HEK293 (cell line): ENCODE measurements around the gene SLFN12L.

Experiments used
- CTCF ChIA-PET: fragments of 350-600 bp; formaldehyde crosslinking; extraction: SDS; loops from one replicate; lab custom pipeline; 2021; ENCODE audit warnings: antibody characterized with exemption; lab: Yijun Ruan, JAX
- POLR2A ChIA-PET: fragments of 300-600 bp; formaldehyde crosslinking; extraction: SDS; loops from one replicate; lab custom pipeline; 2020; ENCODE audit warnings: antibody characterized with exemption, inconsistent platforms; lab: Yijun Ruan, JAX
- H3K27ac ChIP-seq: fragments of 200-500 bp; sonication (Bioruptor generic); 2 replicates; pipeline ENCODE4 v1.5.1; 2014; ENCODE audit warnings: low read depth, low read length, control low read depth, inconsistent platforms; ENCODE audit errors: extremely low read depth
- H3K36me3 ChIP-seq, 2 experiments: fragments of 200-500 bp in 1 of 2; sonication (Bioruptor generic) in 1 of 2; 1 replicate in 1 of 2; 2 replicates in 1 of 2; pipeline ENCODE4 v1.5.1; 2014 to 2017; ENCODE audit warnings: inconsistent platforms in 2 of 2, low read length in 2 of 2; ENCODE audit not compliant: control insufficient read depth in 2 of 2, insufficient read depth in 1 of 2
- H3K4me1 ChIP-seq: fragments of 200-500 bp; sonication (Bioruptor generic); 2 replicates; pipeline ENCODE4 v1.5.1; 2014; ENCODE audit warnings: mild to moderate bottlenecking, low read length, inconsistent platforms; ENCODE audit not compliant: control insufficient read depth, insufficient read depth
- H3K4me3 ChIP-seq: 2 replicates; pipeline ENCODE4 v1.5.1; 2011; ENCODE audit warnings: low read depth, mild to moderate bottlenecking, control low read depth, low read length, moderate library complexity
- H3K9me3 ChIP-seq: fragments of 200-500 bp; sonication (Bioruptor generic); 2 replicates; pipeline ENCODE4 v1.5.1; 2014; ENCODE audit warnings: low read depth, low read length, inconsistent platforms; ENCODE audit not compliant: control insufficient read depth, insufficient read depth
- IKZF3 ChIP-seq: fragments of 450-650 bp; IDR thresholded peaks from 2 replicates; pipeline ENCODE4 v1.5.0; 2018; ENCODE audit warnings: missing biosample characterization, mild to moderate bottlenecking, missing genetic modification characterization, moderate library complexity
- MYNN ChIP-seq: fragments of 450-650 bp; formaldehyde crosslinking; IDR thresholded peaks from 2 replicates; pipeline ENCODE4 v1.5.1; 2016; ENCODE audit warnings: missing biosample characterization, missing genetic modification characterization, borderline replicate concordance
- ZNF223 ChIP-seq: fragments of 450-650 bp; formaldehyde crosslinking; IDR thresholded peaks from 2 replicates; pipeline ENCODE4 v1.5.1; 2016; ENCODE audit warnings: missing biosample characterization, missing genetic modification characterization
- ZNF266 ChIP-seq: fragments of 450-650 bp; formaldehyde crosslinking; IDR thresholded peaks from 2 replicates; pipeline ENCODE4 v1.5.1; 2016; ENCODE audit warnings: missing biosample characterization, missing genetic modification characterization, low read depth
- ZNF292 ChIP-seq: fragments of 450-650 bp; formaldehyde crosslinking; IDR thresholded peaks from 2 replicates; pipeline ENCODE4 v1.5.1; 2016; ENCODE audit warnings: low read depth, missing biosample characterization, missing genetic modification characterization, borderline replicate concordance
- ZNF366 ChIP-seq: fragments of 450-650 bp; formaldehyde crosslinking; conservative IDR thresholded peaks from 2 replicates; pipeline ENCODE4 v1.5.1; 2016; ENCODE audit warnings: missing biosample characterization, missing genetic modification characterization
- ZNF426 ChIP-seq: fragments of 450-650 bp; formaldehyde crosslinking; IDR thresholded peaks from 2 replicates; pipeline ENCODE4 v1.5.1; 2017; ENCODE audit warnings: missing biosample characterization, missing genetic modification characterization, mild to moderate bottlenecking, inconsistent platforms, moderate library complexity
- ZNF529 ChIP-seq: fragments of 450-650 bp; formaldehyde crosslinking; IDR thresholded peaks from 2 replicates; pipeline ENCODE4 v1.5.1; 2017; ENCODE audit warnings: missing genetic modification characterization, missing biosample characterization; ENCODE audit not compliant: insufficient replicate concordance
- ZNF548 ChIP-seq: fragments of 450-650 bp; formaldehyde crosslinking; IDR thresholded peaks from 2 replicates; pipeline ENCODE4 v1.5.1; 2016; ENCODE audit warnings: missing biosample characterization, missing genetic modification characterization
- ZNF585B ChIP-seq: fragments of 450-650 bp; formaldehyde crosslinking; IDR thresholded peaks from 2 replicates; pipeline ENCODE4 v1.5.1; 2016; ENCODE audit warnings: missing biosample characterization, missing genetic modification characterization
- ZNF621 ChIP-seq: fragments of 450-650 bp; formaldehyde crosslinking; IDR thresholded peaks from 2 replicates; pipeline ENCODE4 v1.5.1; 2017; ENCODE audit warnings: missing biosample characterization, missing genetic modification characterization
- ZNF677 ChIP-seq: fragments of 450-650 bp; IDR thresholded peaks from 2 replicates; pipeline ENCODE4 v1.5.0; 2018; ENCODE audit warnings: missing biosample characterization, mild to moderate bottlenecking, missing genetic modification characterization, moderate library complexity
- ZNF843 ChIP-seq: fragments of 450-650 bp; formaldehyde crosslinking; IDR thresholded peaks from 2 replicates; pipeline ENCODE4 v1.5.1; 2016; ENCODE audit warnings: missing biosample characterization, missing genetic modification characterization
- ZSCAN30 ChIP-seq: fragments of 450-650 bp; IDR thresholded peaks from 2 replicates; pipeline ENCODE4 v1.5.1; 2018; ENCODE audit warnings: missing biosample characterization, mild to moderate bottlenecking, missing genetic modification characterization, moderate library complexity
- TF ChIP-seq, protein P1 (sequence below): fragments of 450-650 bp; formaldehyde crosslinking; conservative IDR thresholded peaks from 2 replicates; pipeline ENCODE4 v1.5.1; 2016; ENCODE audit warnings: low read depth, missing biosample characterization, missing genetic modification characterization
- TF ChIP-seq, protein P2 (sequence below): fragments of 450-650 bp; formaldehyde crosslinking; IDR thresholded peaks from 2 replicates; pipeline ENCODE4 v1.5.1; 2017; ENCODE audit warnings: missing biosample characterization, missing genetic modification characterization
- TF ChIP-seq, protein P3 (sequence below): fragments of 450-650 bp; IDR thresholded peaks from 2 replicates; pipeline ENCODE4 v1.5.1; 2018; ENCODE audit warnings: missing biosample characterization, missing genetic modification characterization

Gene SLFN12L

DNA sequence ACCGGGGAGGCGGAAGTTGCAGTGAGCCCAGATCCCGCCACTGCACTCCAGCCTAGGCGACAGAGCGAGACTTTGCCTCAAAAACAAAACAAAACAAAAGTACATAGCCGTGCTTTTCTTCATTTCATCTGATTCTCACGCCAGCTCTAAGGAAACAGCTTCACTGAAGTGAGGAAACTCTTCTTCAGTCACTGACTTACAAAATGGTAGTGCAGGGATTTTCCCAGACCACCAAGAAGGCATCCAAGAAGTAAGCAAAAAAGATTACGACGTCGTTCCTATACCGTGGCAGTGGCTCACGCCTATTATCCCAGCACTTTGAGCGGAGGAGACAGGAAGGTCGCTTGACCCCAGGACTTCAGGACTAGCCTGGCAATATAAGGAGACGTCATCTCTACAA, 48.5 kb downstream of the SLFN12L start:
- no peak overlapping the region for H3K4me3 ChIP-seq
- TF ChIP-seq, protein P1, sequence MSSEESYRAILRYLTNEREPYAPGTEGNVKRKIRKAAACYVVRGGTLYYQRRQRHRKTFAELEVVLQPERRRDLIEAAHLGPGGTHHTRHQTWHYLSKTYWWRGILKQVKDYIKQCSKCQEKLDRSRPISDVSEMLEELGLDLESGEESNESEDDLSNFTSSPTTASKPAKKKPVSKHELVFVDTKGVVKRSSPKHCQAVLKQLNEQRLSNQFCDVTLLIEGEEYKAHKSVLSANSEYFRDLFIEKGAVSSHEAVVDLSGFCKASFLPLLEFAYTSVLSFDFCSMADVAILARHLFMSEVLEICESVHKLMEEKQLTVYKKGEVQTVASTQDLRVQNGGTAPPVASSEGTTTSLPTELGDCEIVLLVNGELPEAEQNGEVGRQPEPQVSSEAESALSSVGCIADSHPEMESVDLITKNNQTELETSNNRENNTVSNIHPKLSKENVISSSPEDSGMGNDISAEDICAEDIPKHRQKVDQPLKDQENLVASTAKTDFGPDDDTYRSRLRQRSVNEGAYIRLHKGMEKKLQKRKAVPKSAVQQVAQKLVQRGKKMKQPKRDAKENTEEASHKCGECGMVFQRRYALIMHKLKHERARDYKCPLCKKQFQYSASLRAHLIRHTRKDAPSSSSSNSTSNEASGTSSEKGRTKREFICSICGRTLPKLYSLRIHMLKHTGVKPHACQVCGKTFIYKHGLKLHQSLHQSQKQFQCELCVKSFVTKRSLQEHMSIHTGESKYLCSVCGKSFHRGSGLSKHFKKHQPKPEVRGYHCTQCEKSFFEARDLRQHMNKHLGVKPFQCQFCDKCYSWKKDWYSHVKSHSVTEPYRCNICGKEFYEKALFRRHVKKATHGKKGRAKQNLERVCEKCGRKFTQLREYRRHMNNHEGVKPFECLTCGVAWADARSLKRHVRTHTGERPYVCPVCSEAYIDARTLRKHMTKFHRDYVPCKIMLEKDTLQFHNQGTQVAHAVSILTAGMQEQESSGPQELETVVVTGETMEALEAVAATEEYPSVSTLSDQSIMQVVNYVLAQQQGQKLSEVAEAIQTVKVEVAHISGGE (tag by site-specific recombination) = no peak
- TF ChIP-seq ZSCAN30 (tag by site-specific recombination) (no peak), IKZF3 (no peak), MYNN (tag by site-specific recombination) (no peak), ZNF426 (tag by site-specific recombination) (no peak), ZNF843 (tag by site-specific recombination) (no peak), ZNF548 (no peak), ZNF292 (tag by site-specific recombination) (no peak), ZNF266 (tag by site-specific recombination) (no peak)
- TF ChIP-seq, protein P2, sequence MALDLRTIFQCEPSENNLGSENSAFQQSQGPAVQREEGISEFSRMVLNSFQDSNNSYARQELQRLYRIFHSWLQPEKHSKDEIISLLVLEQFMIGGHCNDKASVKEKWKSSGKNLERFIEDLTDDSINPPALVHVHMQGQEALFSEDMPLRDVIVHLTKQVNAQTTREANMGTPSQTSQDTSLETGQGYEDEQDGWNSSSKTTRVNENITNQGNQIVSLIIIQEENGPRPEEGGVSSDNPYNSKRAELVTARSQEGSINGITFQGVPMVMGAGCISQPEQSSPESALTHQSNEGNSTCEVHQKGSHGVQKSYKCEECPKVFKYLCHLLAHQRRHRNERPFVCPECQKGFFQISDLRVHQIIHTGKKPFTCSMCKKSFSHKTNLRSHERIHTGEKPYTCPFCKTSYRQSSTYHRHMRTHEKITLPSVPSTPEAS (tag by site-specific recombination) = no peak
- H3K27ac ChIP-seq = no peak overlapping the region
- 0 out of 2 replicates have a peak, but pooled peaks cover 2% of the 10 kb centered on the region for H3K4me1 ChIP-seq
- peaks cover 2% of the 10 kb centered on the region; the same call in 1 of the 2 replicates for H3K9me3 ChIP-seq
- H3K36me3 ChIP-seq = no peaks in the 10 kb centered on the region
- CTCF ChIA-PET = interaction anchor here (0.7 to 0.9 kb wide), 2 partner anchors 50 to 51 kb away, joined by 3 read pairs; no protein-coding TSS in a partner anchor
- POLR2A ChIA-PET = interaction anchor here (1.0 kb wide), 1 partner anchor 101 kb away, joined by 3 read pairs; no protein-coding TSS in a partner anchor

DNA sequence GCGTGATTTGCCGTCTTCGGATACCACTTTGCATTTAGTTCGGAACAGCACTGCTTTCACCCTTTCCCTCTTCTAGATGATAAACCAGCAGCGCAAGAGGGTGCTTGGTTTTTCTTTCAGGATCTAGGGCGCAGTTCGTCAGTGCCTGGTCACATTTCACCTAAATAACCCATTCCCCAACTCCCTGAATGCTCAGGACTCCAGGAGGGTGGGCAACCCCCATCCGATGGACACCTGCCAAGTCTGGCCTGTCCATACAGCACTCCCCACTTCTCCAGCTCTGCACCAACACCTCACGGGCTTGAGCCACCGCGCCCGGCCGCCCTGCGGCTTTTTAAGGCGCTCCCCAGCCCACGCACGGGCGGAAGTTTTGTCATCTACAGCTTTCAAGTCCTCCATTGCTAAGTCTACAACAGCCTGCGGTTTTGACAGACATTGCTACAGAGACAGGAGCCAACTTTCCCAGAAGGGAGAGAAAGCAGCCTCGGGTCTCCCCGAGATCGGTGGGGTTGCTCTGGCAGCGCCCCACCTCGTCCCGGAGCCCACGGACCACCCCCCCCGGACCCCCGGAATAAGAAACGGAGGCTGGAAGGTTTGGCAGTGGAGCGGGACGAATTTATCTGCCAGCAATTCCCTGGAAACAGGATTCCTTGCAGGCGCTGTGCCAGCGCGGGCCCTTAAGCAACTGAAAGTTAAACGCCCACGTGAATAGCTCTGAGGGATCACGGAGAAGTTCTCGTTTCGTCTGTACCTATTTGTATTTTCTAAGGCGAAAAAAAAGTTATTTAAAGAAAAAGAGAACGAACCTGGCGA, 50.4 kb downstream of the SLFN12L start:
- Histone ChIP-seq H3K9me3 (peaks cover 2% of the 10 kb centered on the region; the same call in 1 of the 2 replicates), H3K4me3 (peak overlapping the region; percentile 42), H3K36me3 (no peaks in the 10 kb centered on the region), H3K4me1 (no peaks in the 10 kb centered on the region), H3K27ac (no peak overlapping the region; the same call in 1 of the 2 replicates)
- ChIA-PET POLR2A (interaction anchor here (0.6 to 2.0 kb wide), 5 partner anchors 23 to 1768 kb away, joined by 3 to 14 read pairs (median 5); partner anchors contain the start of genes SLFN11, SLFN12 and SLFN13), CTCF (interaction anchor here (0.7 to 0.9 kb wide), 2 partner anchors 47 to 321 kb away, joined by 3 to 5 read pairs; no protein-coding TSS in a partner anchor)
- TF ChIP-seq, protein P1 (tag by site-specific recombination) = no peak
- TF ChIP-seq ZNF529 (no peak), ZNF621 (tag by site-specific recombination) (no peak), ZNF223 (tag by site-specific recombination) (no peak), ZNF366 (tag by site-specific recombination) (no peak), ZNF677 (no peak), ZNF585B (tag by site-specific recombination) (no peak)
- TF ChIP-seq, protein P3, sequence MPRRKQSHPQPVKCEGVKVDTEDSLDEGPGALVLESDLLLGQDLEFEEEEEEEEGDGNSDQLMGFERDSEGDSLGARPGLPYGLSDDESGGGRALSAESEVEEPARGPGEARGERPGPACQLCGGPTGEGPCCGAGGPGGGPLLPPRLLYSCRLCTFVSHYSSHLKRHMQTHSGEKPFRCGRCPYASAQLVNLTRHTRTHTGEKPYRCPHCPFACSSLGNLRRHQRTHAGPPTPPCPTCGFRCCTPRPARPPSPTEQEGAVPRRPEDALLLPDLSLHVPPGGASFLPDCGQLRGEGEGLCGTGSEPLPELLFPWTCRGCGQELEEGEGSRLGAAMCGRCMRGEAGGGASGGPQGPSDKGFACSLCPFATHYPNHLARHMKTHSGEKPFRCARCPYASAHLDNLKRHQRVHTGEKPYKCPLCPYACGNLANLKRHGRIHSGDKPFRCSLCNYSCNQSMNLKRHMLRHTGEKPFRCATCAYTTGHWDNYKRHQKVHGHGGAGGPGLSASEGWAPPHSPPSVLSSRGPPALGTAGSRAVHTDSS (tag by site-specific recombination) = no peak
